ENCODE data around the gene IGLON5. TPM values are rescaled to one million over a fixed set of nuclear protein-coding genes. Genes with fewer than 3 reads are reported as not detected.

The IGLON5 gene
- total RNA-seq, 1 donor from 2014 or later: 3.7 TPM

- DNase-seq (ENCODE audit: low spot score): peak; percentile 93
These were observed 27.3 kb downstream of the IGLON5 start for GRCh38 chr19:51338563-51339312.

- DNase-seq (ENCODE audit: low spot score): no peak
These were observed 27.9 kb downstream of the IGLON5 start for GRCh38 chr19:51339313-51339686.

- peak; percentile 99 for DNase-seq (ENCODE audit: low spot score)
These were observed 28.5 kb downstream of the IGLON5 start for GRCh38 chr19:51339687-51340656.

- DNase-seq (ENCODE audit: low spot score): no peak
These were observed 29.6 kb downstream of the IGLON5 start for GRCh38 chr19:51341066-51341465.

- no peak for DNase-seq (ENCODE audit: low spot score)
These were observed 30.6 kb downstream of the IGLON5 start, which contains the start of gene VSIG10L for GRCh38 chr19:51341976-51342580. Gene VSIG10L, minus strand, starts transcription at chr19:51342139. Its CDS starts 15 bp downstream, at chr19:51342124.

- no peak for DNase-seq (ENCODE audit: low spot score)
These were observed 31.5 kb downstream of the IGLON5 start for GRCh38 chr19:51342631-51343569.

- DNase-seq (ENCODE audit: low spot score): no peak
These were observed 33.7 kb downstream of the IGLON5 start for GRCh38 chr19:51345076-51345620.

GRCh38 chr19:51346742-51347141, 35.3 kb downstream of the IGLON5 start:
- no peak for DNase-seq (ENCODE audit: low spot score)

GRCh38 chr19:51347209-51347928, 35.9 kb downstream of the IGLON5 start:
- DNase-seq (ENCODE audit: low spot score): no peak

- DNase-seq (ENCODE audit: low spot score): no peak
These were observed 40.0 kb downstream of the IGLON5 start for GRCh38 chr19:51351266-51351990.

GRCh38 chr19:51352783-51353360, 41.4 kb downstream of the IGLON5 start:
- DNase-seq (ENCODE audit: low spot score): no peak

- no peak for DNase-seq (ENCODE audit: low spot score)
These were observed 42.8 kb downstream of the IGLON5 start for GRCh38 chr19:51354103-51354741.

- DNase-seq (ENCODE audit: low spot score): no peak
These were observed 43.3 kb downstream of the IGLON5 start for GRCh38 chr19:51354742-51355148.

GRCh38 chr19:51356159-51356801, 44.8 kb downstream of the IGLON5 start:
- DNase-seq (ENCODE audit: low spot score): no peak

GRCh38 chr19:51357952-51358351, 46.5 kb downstream of the IGLON5 start:
- no peak for DNase-seq (ENCODE audit: low spot score)

- DNase-seq (ENCODE audit: low spot score): no peak
These were observed 47.9 kb downstream of the IGLON5 start for GRCh38 chr19:51359294-51359693.

- no peak for DNase-seq (ENCODE audit: low spot score)
These were observed 49.8 kb downstream of the IGLON5 start for GRCh38 chr19:51361239-51361638.
